HCT116 (cell line): ENCODE measurements around the gene SMIM35. TPM values are rescaled to one million over a fixed set of nuclear protein-coding genes. Genes with fewer than 3 reads are reported as not detected.

Experiments used
- ATAC-seq: fragments of 200-7000 bp; cut with Tn5 transposase; 2 replicates; pipeline ENCODE4 v1.9.1; 2020; ENCODE audit warnings: mild to moderate bottlenecking, moderate library complexity
- BruUV-seq: library from RNA; stranded (reverse); fragments of 400-500 nt; replicated peaks from 2 replicates; lab custom pipeline; 2021; lab: Mats Ljungman, UMichigan
- CTCF ChIA-PET: fragments of 300-600 bp; sonication (Branson Sonifier 250); formaldehyde crosslinking; loops from one replicate; lab custom pipeline; 2021; ENCODE audit warnings: antibody characterized with exemption; lab: Charles Lee
- POLR2A ChIA-PET: fragments of 300-600, 350-600 bp; sonication (Branson Sonifier 250); formaldehyde crosslinking; loops from one replicate; lab custom pipeline; 2021; ENCODE audit warnings: antibody characterized with exemption; lab: Charles Lee
- RAD21 ChIA-PET, 2 experiments: fragments of 300-600 bp; sonication (Branson Sonifier 250); formaldehyde crosslinking; loops; one replicate each; lab custom pipeline; 2023; ENCODE audit warnings: low total read pairs in 2 of 2; ENCODE audit not compliant: uncharacterized antibody in 2 of 2, unreplicated experiment in 2 of 2, low non-redundant PET in 1 of 2; lab: Charles Lee
- DNase-seq: peaks from one replicate; pipeline ENCODE4 v3.0.0-alpha.2; 2010; ENCODE audit warnings: low read depth, low spot score
- H2AFZ ChIP-seq: fragments of 200-600 bp; shearing (Covaris generic), sonication (generic); 2 replicates; pipeline ENCODE4 v1.6.1; 2017; ENCODE audit warnings: low read depth, mixed run types, mixed read lengths, antibody characterized with exemption, low read length; ENCODE audit not compliant: poor library complexity, severe bottlenecking
- H3K27ac ChIP-seq: 2 replicates; pipeline ENCODE4 v1.5.1; 2012; ENCODE audit warnings: low read depth, low read length
- H3K27me3 ChIP-seq: fragments of 200-600 bp; sonication (generic); 2 replicates; pipeline ENCODE4 v1.6.1; 2016; ENCODE audit warnings: mixed run types, low read length, mixed read lengths; ENCODE audit not compliant: insufficient read depth
- H3K36me3 ChIP-seq, 2 experiments: fragments of 200-500 bp in 1 of 2; fragments of 200-600 bp in 1 of 2; sonication (Bioruptor generic) in 1 of 2; sonication (generic) in 1 of 2; 2 replicates each; pipeline versions ENCODE4 v1.5.1 to v1.6.1; 2014 to 2016; ENCODE audit warnings: low read length in 2 of 2, inconsistent platforms in 1 of 2, mixed read lengths in 1 of 2, mixed run types in 1 of 2; ENCODE audit not compliant: insufficient read depth in 2 of 2, control insufficient read depth in 1 of 2
- H3K4me1 ChIP-seq, 2 experiments: fragments of 200-600 bp in 1 of 2; sonication (generic) in 1 of 2; 2 replicates each; pipeline versions ENCODE4 v1.5.1 to v1.6.1; 2012 to 2017; ENCODE audit warnings: low read length in 2 of 2, inconsistent platforms in 1 of 2, mild to moderate bottlenecking in 1 of 2, mixed read lengths in 1 of 2, mixed run types in 1 of 2, moderate library complexity in 1 of 2; ENCODE audit not compliant: insufficient read depth in 2 of 2, control insufficient read depth in 1 of 2
- H3K4me2 ChIP-seq: fragments of 200-600 bp; sonication (generic); 2 replicates; pipeline ENCODE4 v1.6.1; 2017; ENCODE audit warnings: mixed run types, low read length, mixed read lengths
- H3K4me3 ChIP-seq, 2 experiments: fragments of 200-600 bp in 1 of 2; sonication (generic) in 1 of 2; replicated peaks in 1 of 2; 2 replicates each; pipeline ENCODE4 v1.5.1; 2011 to 2016; ENCODE audit warnings: low read length in 2 of 2, control low read depth in 1 of 2, low read depth in 1 of 2, mild to moderate bottlenecking in 1 of 2, mixed read lengths in 1 of 2, mixed run types in 1 of 2
- H3K79me2 ChIP-seq: fragments of 200-600 bp; sonication (generic); 2 replicates; pipeline ENCODE4 v1.6.1; 2017; ENCODE audit warnings: mild to moderate bottlenecking, mixed run types, low read length, moderate library complexity, mixed read lengths; ENCODE audit not compliant: insufficient read depth
- H3K9ac ChIP-seq: fragments of 200-600 bp; sonication (generic); 2 replicates; pipeline ENCODE4 v1.6.1; 2016; ENCODE audit warnings: low read length, mixed read lengths
- H3K9me2 ChIP-seq: fragments of 200-600 bp; sonication (generic), shearing (Covaris generic); 2 replicates; pipeline ENCODE4 v1.6.1; 2017; ENCODE audit warnings: mixed run types, mild to moderate bottlenecking, moderate library complexity; ENCODE audit not compliant: insufficient read depth
- H3K9me3 ChIP-seq, 2 experiments: fragments of 200-500 bp in 1 of 2; fragments of 200-600 bp in 1 of 2; sonication (Bioruptor generic) in 1 of 2; sonication (generic) in 1 of 2; 2 replicates each; pipeline ENCODE4 v1.6.1; 2014 to 2017; ENCODE audit warnings: low read length in 2 of 2, mixed read lengths in 2 of 2, inconsistent platforms in 1 of 2, low read depth in 1 of 2, mild to moderate bottlenecking in 1 of 2, mixed run types in 1 of 2, moderate library complexity in 1 of 2; ENCODE audit not compliant: control insufficient read depth in 1 of 2, insufficient read depth in 1 of 2
- H4K20me1 ChIP-seq: fragments of 200-600 bp; sonication (generic), shearing (Covaris generic); 2 replicates; pipeline ENCODE4 v1.6.1; 2017; ENCODE audit warnings: mixed run types, mild to moderate bottlenecking, moderate library complexity; ENCODE audit not compliant: insufficient read depth
- CBX3 ChIP-seq: IDR thresholded peaks from 2 replicates; pipeline ENCODE4 v1.6.1; 2012; ENCODE audit warnings: low read depth
- CEBPB ChIP-seq: IDR thresholded peaks from 2 replicates; pipeline ENCODE4 v1.6.1; 2012; ENCODE audit warnings: low read depth
- EGR1 ChIP-seq: IDR thresholded peaks from 2 replicates; pipeline ENCODE4 v1.6.1; 2012; ENCODE audit warnings: low read depth
- EZH2 ChIP-seq: fragments of 200-600 bp; sonication (generic); IDR thresholded peaks from 2 replicates; pipeline ENCODE4 v1.6.1; 2017; ENCODE audit warnings: antibody characterized with exemption, mixed run types
- EZH2phosphoT487 ChIP-seq: fragments of 200-600 bp; IDR thresholded peaks from 2 replicates; pipeline ENCODE4 v1.6.1; 2018; ENCODE audit warnings: antibody characterized with exemption, borderline replicate concordance
- JUND ChIP-seq: IDR thresholded peaks from 2 replicates; pipeline ENCODE4 v1.6.1; 2012
- SIN3A ChIP-seq: IDR thresholded peaks from 2 replicates; pipeline ENCODE4 v1.6.1; 2012; ENCODE audit warnings: low read depth
- SP1 ChIP-seq: IDR thresholded peaks from 2 replicates; pipeline ENCODE4 v1.6.1; 2012; ENCODE audit warnings: low read depth
- SRF ChIP-seq: IDR thresholded peaks from 2 replicates; pipeline ENCODE4 v1.6.1; 2012; ENCODE audit warnings: low read depth
- TCF7L2 ChIP-seq: IDR thresholded peaks from 2 replicates; pipeline ENCODE4 v1.7.0; 2011; ENCODE audit warnings: borderline replicate concordance, inconsistent platforms; ENCODE audit not compliant: insufficient read depth, insufficient read length; ENCODE audit errors: extremely low read depth
- ZFX ChIP-seq: fragments of 450-650 bp; IDR thresholded peaks from 2 replicates; pipeline ENCODE4 v1.6.1; 2017
- ZNF274 ChIP-seq: fragments of 200-500 bp; sonication (Bioruptor generic); IDR thresholded peaks from 2 replicates; pipeline ENCODE4 v1.6.1; 2014; ENCODE audit warnings: mild to moderate bottlenecking, low read depth, low read length, inconsistent platforms
- intact Hi-C: fragments of 100-400 bp; cut with micrococcal nuclease; formaldehyde crosslinking; loops from 2 replicates; pipeline ENCODE4 v1.10.0; 2022
- total RNA-seq: library from RNA; stranded (reverse); gene quantifications from one replicate; pipeline ENCODE4 v1.2.1, GENCODE V29; 2021; ENCODE audit not compliant: unreplicated experiment
- TF ChIP-seq, protein P1 (sequence below): IDR thresholded peaks from 2 replicates; pipeline ENCODE4 v1.6.1; 2012; ENCODE audit warnings: low read depth
- TF ChIP-seq, protein P2 (sequence below): IDR thresholded peaks from 2 replicates; pipeline ENCODE4 v1.6.1; 2012

The SMIM35 gene
- total RNA-seq, 1 experiment from 2014 or later, result not detected

DNA sequence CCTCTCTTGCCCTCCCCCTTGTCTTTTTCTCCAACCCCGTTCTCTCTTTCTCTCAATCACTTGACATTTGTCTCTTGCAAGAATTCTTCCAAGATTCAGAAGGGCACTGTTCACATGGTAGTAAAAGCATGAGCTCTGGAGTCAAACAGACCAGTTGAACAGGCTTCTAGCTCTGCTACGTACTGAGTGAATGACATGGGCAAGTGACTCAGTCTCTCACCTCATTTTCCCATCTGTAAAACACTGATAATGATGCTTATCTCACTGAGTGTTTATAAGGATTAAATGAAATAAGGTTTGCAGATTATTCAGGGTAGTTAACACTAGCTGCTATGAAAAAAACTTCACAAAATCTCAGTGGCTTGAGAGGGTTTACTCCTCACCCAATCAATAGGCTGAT lies 106.5 kb downstream of the SMIM35 start:
- Histone ChIP-seq H3K79me2 (no peaks in the 10 kb centered on the region), H3K27me3 (0 out of 2 replicates have a peak, but pooled peaks cover 5% of the 10 kb centered on the region), H3K36me3 (no peaks in the 10 kb centered on the region), H3K4me2 (no peak overlapping the region), H3K27ac (no peak overlapping the region), H3K9me3 (no peaks in the 10 kb centered on the region), H4K20me1 (no peaks in the 10 kb centered on the region), H3K9ac (no peak overlapping the region), H3K4me1 (no peaks in the 10 kb centered on the region), H3K9me2 (no peaks in the 10 kb centered on the region), H2AFZ (no peak overlapping the region), H3K4me3 (no peak overlapping the region)
- POLR2A ChIA-PET, result no interaction called here
- TF ChIP-seq SIN3A, result no peak
- no peak for TF ChIP-seq EZH2phosphoT487
- no peak for TF ChIP-seq JUND
- no peak for TF ChIP-seq SRF
- TF ChIP-seq CEBPB, result no peak
- no peak for TF ChIP-seq ZNF274
- TF ChIP-seq CBX3, result no peak
- no peak for TF ChIP-seq EZH2
- TF ChIP-seq, protein P1, sequence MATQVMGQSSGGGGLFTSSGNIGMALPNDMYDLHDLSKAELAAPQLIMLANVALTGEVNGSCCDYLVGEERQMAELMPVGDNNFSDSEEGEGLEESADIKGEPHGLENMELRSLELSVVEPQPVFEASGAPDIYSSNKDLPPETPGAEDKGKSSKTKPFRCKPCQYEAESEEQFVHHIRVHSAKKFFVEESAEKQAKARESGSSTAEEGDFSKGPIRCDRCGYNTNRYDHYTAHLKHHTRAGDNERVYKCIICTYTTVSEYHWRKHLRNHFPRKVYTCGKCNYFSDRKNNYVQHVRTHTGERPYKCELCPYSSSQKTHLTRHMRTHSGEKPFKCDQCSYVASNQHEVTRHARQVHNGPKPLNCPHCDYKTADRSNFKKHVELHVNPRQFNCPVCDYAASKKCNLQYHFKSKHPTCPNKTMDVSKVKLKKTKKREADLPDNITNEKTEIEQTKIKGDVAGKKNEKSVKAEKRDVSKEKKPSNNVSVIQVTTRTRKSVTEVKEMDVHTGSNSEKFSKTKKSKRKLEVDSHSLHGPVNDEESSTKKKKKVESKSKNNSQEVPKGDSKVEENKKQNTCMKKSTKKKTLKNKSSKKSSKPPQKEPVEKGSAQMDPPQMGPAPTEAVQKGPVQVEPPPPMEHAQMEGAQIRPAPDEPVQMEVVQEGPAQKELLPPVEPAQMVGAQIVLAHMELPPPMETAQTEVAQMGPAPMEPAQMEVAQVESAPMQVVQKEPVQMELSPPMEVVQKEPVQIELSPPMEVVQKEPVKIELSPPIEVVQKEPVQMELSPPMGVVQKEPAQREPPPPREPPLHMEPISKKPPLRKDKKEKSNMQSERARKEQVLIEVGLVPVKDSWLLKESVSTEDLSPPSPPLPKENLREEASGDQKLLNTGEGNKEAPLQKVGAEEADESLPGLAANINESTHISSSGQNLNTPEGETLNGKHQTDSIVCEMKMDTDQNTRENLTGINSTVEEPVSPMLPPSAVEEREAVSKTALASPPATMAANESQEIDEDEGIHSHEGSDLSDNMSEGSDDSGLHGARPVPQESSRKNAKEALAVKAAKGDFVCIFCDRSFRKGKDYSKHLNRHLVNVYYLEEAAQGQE, result no peak
- TF ChIP-seq, protein P2, sequence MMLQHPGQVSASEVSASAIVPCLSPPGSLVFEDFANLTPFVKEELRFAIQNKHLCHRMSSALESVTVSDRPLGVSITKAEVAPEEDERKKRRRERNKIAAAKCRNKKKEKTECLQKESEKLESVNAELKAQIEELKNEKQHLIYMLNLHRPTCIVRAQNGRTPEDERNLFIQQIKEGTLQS, result no peak
- TF ChIP-seq ZFX, result no peak
- TF ChIP-seq EGR1, result no peak
- TF ChIP-seq TCF7L2, result no peak
- TF ChIP-seq SP1, result no peak
- CTCF ChIA-PET, result no interaction called here
- no TSS peak for BruUV-seq
- RAD21 ChIA-PET, result no interaction called here
- no peak for ATAC-seq
- DNase-seq, result no peak
- intact Hi-C loops, result no loop called here
